Measurements from ENCODE around the gene DMD. TPM values are rescaled to one million over a fixed set of nuclear protein-coding genes. Genes with fewer than 3 reads are reported as not detected.

Gene DMD
- total and polyA plus RNA-seq, 2 of the 8 experiments (the other 6 are each of a cell fraction or from before 2014, with no cell fraction given): 4.8 to 7.4 TPM

DNA sequence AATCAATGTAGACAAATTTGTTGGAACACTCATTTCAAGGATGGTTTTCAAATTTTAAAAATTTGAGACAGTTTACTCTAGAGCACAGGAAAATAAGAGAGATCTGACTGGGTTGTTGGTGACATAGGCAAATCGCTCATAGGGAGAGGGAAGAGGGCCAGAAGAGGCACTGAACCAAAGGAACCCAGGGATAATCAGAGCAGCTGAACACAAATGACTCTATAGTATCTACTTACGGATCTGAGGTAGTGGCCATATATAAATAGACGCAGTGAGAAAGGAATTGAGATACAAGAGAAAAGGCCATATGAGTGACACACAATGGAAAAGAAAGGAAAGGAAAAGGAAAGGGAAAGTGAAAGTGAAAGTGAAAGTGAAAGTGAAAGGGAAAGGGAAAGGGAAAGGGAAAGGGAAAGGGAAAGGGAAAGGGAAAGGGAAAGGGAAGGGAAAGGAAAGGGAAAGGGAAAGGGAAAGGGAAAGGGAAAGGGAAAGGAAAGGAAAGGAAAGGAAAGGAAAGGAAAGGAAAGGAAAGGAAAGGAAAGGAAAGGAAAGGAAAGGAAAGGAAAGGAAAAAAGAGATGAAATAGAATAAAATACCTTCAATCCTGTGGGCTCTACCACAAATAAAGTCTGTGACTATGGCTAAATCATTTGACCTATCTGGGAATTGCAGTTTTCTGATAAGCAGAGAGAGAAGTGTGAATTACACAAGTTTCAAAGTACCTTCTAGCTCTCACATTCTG is 759.2 kb downstream of the DMD start:
- Histone ChIP-seq H3K4me3 (ENCODE audit: extremely low read depth in 1 of 4, insufficient read depth in 2 of 4, low read depth in 3 of 4, low read length in 4 of 4) (no peak overlapping the region), H3K18ac (ENCODE audit: extremely low read depth, low read length) (no peak overlapping the region), H3K14ac (ENCODE audit: insufficient read length) (no peak overlapping the region), H3K4ac (replicated peaks; ENCODE audit: insufficient read length, low read depth, low read length) (no peak overlapping the region), H3K79me2 (ENCODE audit: control insufficient read depth in 1 of 2, insufficient read depth in 2 of 2, low read length in 2 of 2) (no peaks in the 10 kb centered on the region), H2BK120ac (replicated peaks; ENCODE audit: low read depth, low read length) (no peak overlapping the region), H3K23me2 (ENCODE audit: low read depth, low read length) (no peaks in the 10 kb centered on the region), H4K20me1 (replicated peaks in 1 of 2; ENCODE audit: control insufficient read depth in 1 of 2, insufficient read depth in 2 of 2, low read length in 2 of 2) (no peaks in the 10 kb centered on the region), H2BK15ac (ENCODE audit: low read length) (no peak overlapping the region), H2BK12ac (ENCODE audit: low read depth, low read length) (no peak overlapping the region), H3K9me3 (ENCODE audit: insufficient read depth in 2 of 2, low read depth in 1 of 2, low read length in 1 of 2) (no peaks in the 10 kb centered on the region), H2BK5ac (ENCODE audit: low read depth, low read length) (no peak overlapping the region), H2AFZ (ENCODE audit: low read length) (no peak overlapping the region), H3K9ac (replicated peaks in 1 of 4; ENCODE audit: extremely low read depth in 1 of 4, low read depth in 3 of 4, low read length in 3 of 4) (no peak overlapping the region), H3K27me3 (replicated peaks in 1 of 4; ENCODE audit: control insufficient read depth in 3 of 4, extremely low read depth in 1 of 4, insufficient read depth in 3 of 4, low read length in 3 of 4) (no peaks in the 10 kb centered on the region), H3K36me3 (ENCODE audit: control insufficient read depth in 2 of 4, insufficient read depth in 4 of 4, low read length in 3 of 4) (no peaks in the 10 kb centered on the region), H3K23ac (ENCODE audit: insufficient read length) (no peak overlapping the region), H3K79me1 (ENCODE audit: low read depth, low read length) (no peaks in the 10 kb centered on the region), H2BK20ac (ENCODE audit: low read length) (no peak overlapping the region), H4K5ac (ENCODE audit: insufficient read length, low read depth, low read length) (no peak overlapping the region), H3K4me2 (ENCODE audit: insufficient read depth in 1 of 2, low read depth in 2 of 2, low read length in 2 of 2) (no peak overlapping the region), H3K27ac (ENCODE audit: low read depth, low read length) (no peak overlapping the region), H2AK5ac (ENCODE audit: low read depth, low read length) (no peak overlapping the region), H4K8ac (ENCODE audit: extremely low read depth, insufficient read depth, low read length) (no peak overlapping the region), H3K4me1 (replicated peaks in 1 of 4; ENCODE audit: control insufficient read depth in 3 of 4, insufficient read depth in 4 of 4, low read length in 3 of 4) (no peaks in the 10 kb centered on the region), H3K56ac (replicated peaks; ENCODE audit: insufficient read length, low read depth, low read length) (no peak overlapping the region), H4K91ac (replicated peaks; ENCODE audit: insufficient read length, low read length) (no peak overlapping the region)
- FAIRE-seq (no peak), DNase-seq (ENCODE audit: low read depth in 1 of 2, low spot score in 2 of 2) (no peak)
- WGBS, 2 experiments (ENCODE audit: extremely low coverage in 1 of 2, insufficient coverage in 1 of 2, insufficient read length in 1 of 2, insufficient replicate concordance in 2 of 2, low coverage in 1 of 2, low lambda C conversion rate in 2 of 2, missing lambda C conversion rate in 1 of 2): 89% methylated on average over 2 of the region's 3 CpGs; no CpG with 5 or more reads in 1 of the 2 experiments
- POLR2A ChIA-PET (ENCODE audit: partially characterized antibody): no interaction called here
- CTCF ChIA-PET (ENCODE audit: partially characterized antibody): no interaction called here
- TF ChIP-seq ZNF274 (IDR thresholded peaks at IDR 0.05; ENCODE audit: borderline replicate concordance, extremely low read depth, low read length): no peak
- TF ChIP-seq TAF1 (IDR thresholded peaks at IDR 0.05; ENCODE audit: low read depth, low read length): no peak
- no peak for TF ChIP-seq EP300 (IDR thresholded peaks at IDR 0.05; ENCODE audit: borderline replicate concordance in 1 of 2, low read depth in 2 of 2, low read length in 2 of 2)
- no peak for TF ChIP-seq YY1 (IDR thresholded peaks at IDR 0.05; ENCODE audit: low read depth, low read length)
- no peak for TF ChIP-seq RXRA (IDR thresholded peaks at IDR 0.05; ENCODE audit: insufficient read depth, low read depth, low read length)
- TF ChIP-seq TBP (IDR thresholded peaks at IDR 0.05; ENCODE audit: low read depth, low read length): no peak
- no peak for TF ChIP-seq MAFK (IDR thresholded peaks at IDR 0.05; ENCODE audit: low read depth, low read length)
- no peak for TF ChIP-seq KDM1A (IDR thresholded peaks at IDR 0.05; ENCODE audit: borderline replicate concordance, low read length)
- TF ChIP-seq POU5F1 (IDR thresholded peaks at IDR 0.05; ENCODE audit: low read depth, low read length): no peak
- TF ChIP-seq, protein P1, sequence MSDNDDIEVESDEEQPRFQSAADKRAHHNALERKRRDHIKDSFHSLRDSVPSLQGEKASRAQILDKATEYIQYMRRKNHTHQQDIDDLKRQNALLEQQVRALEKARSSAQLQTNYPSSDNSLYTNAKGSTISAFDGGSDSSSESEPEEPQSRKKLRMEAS (IDR thresholded peaks at IDR 0.05): no peak
- no peak for TF ChIP-seq USF2 (IDR thresholded peaks at IDR 0.05; ENCODE audit: low read length)
- no peak for TF ChIP-seq SIN3A (conservative IDR thresholded peaks at IDR 0.05 in 1 of 2, IDR thresholded peaks at IDR 0.05 in 1 of 2; ENCODE audit: low read depth in 1 of 2, low read length in 2 of 2)

All from H1 (cell line).